Fibroblast of lung (primary cell): Measurements from ENCODE around the gene SPNS3. TPM values are rescaled to one million over a fixed set of nuclear protein-coding genes. Genes with fewer than 3 reads are reported as not detected.

Experiments used
- DNase-seq, 2 donors: peaks; one replicate each; pipeline versions ENCODE4 v3.0.0 to v3.0.0-alpha.2; 2010; ENCODE audit warnings: low read depth in 2 of 2
- H2AFZ ChIP-seq: 2 replicates; pipeline ENCODE4 v1.5.1; 2012; ENCODE audit warnings: low read length, control low read depth, inconsistent platforms
- H3K27ac ChIP-seq: 2 replicates; pipeline ENCODE4 v1.5.1; 2011; ENCODE audit warnings: low read length, control low read depth; ENCODE audit not compliant: insufficient read depth
- H3K27me3 ChIP-seq: 2 replicates; pipeline ENCODE4 v1.5.1; 2011; ENCODE audit warnings: mild to moderate bottlenecking, low read length; ENCODE audit not compliant: control insufficient read depth, insufficient read depth
- H3K36me3 ChIP-seq: 2 replicates; pipeline ENCODE4 v1.5.1; 2011; ENCODE audit warnings: low read length; ENCODE audit not compliant: control insufficient read depth, insufficient read depth
- H3K4me1 ChIP-seq: 2 replicates; pipeline ENCODE4 v1.5.1; 2011; ENCODE audit warnings: low read length; ENCODE audit not compliant: control insufficient read depth, insufficient read depth; ENCODE audit errors: extremely low read depth
- H3K4me2 ChIP-seq: 2 replicates; pipeline ENCODE4 v1.5.1; 2011; ENCODE audit warnings: low read length, control low read depth; ENCODE audit not compliant: insufficient read depth; ENCODE audit errors: extremely low read depth
- H3K4me3 ChIP-seq, 4 experiments: fragments of 200-600 bp in 1 of 4; sonication (generic) in 1 of 4; replicated peaks in 1 of 4; 2 replicates each; pipeline ENCODE4 v1.5.1; 2011 to 2016; ENCODE audit warnings: low read length in 4 of 4, low read depth in 3 of 4, mild to moderate bottlenecking in 3 of 4, control low read depth in 2 of 4, inconsistent platforms in 1 of 4, mixed read lengths in 1 of 4; ENCODE audit not compliant: insufficient read depth in 1 of 4; ENCODE audit errors: control extremely low read depth in 1 of 4
- H3K79me2 ChIP-seq: 2 replicates; pipeline ENCODE4 v1.5.1; 2012; ENCODE audit warnings: mild to moderate bottlenecking, low read length, inconsistent platforms; ENCODE audit not compliant: control insufficient read depth, insufficient read depth
- H3K9ac ChIP-seq: 2 replicates; pipeline ENCODE4 v1.5.1; 2011; ENCODE audit warnings: mild to moderate bottlenecking, low read length, control low read depth; ENCODE audit not compliant: insufficient read depth
- H3K9me3 ChIP-seq: 2 replicates; pipeline ENCODE4 v1.5.1; 2012; ENCODE audit warnings: low read depth, low read length; ENCODE audit not compliant: control insufficient read depth, insufficient read depth
- H4K20me1 ChIP-seq: 2 replicates; pipeline ENCODE4 v1.5.1; 2011; ENCODE audit warnings: low read length; ENCODE audit not compliant: control insufficient read depth, insufficient read depth; ENCODE audit errors: extremely low read depth
- CTCF ChIP-seq, 2 donors: IDR thresholded peaks in 1 of 2; conservative IDR thresholded peaks in 1 of 2; 1 replicate in 1 of 2; 2 replicates in 1 of 2; pipeline ENCODE4 v1.5.1; 2011 to 2012; ENCODE audit warnings: low read length in 2 of 2, control low read depth in 1 of 2, inconsistent platforms in 1 of 2, low read depth in 1 of 2, mild to moderate bottlenecking in 1 of 2
- EZH2 ChIP-seq: IDR thresholded peaks from 2 replicates; pipeline ENCODE4 v1.5.1; 2012; ENCODE audit warnings: low read length, control low read depth, mild to moderate bottlenecking; ENCODE audit errors: missing control alignments
- polyA plus RNA-seq, 2 donors: library from polyadenylated mRNA; depleted of rRNA in 1 of 2; stranded (reverse) in 1 of 2; unstranded in 1 of 2; fragments of >200 nt; gene quantifications; 2 replicates each; pipeline ENCODE4 v1.2.1, GENCODE V29; 2011 to 2012; ENCODE audit warnings: missing spikeins in 1 of 2
- total RNA-seq: library from RNA; depleted of rRNA; stranded (reverse); fragments of >200 nt; gene quantifications from 2 replicates; pipeline ENCODE4 v1.2.1, GENCODE V29; 2014

The SPNS3 gene
- total and polyA plus RNA-seq, 2 donors (not counting 1 experiment from before 2014, with no cell fraction given), result not detected

GRCh38 chr17:4438162-4438944 lies 4.6 kb downstream of the SPNS3 start:
- Histone ChIP-seq H3K79me2 (no peaks in the 10 kb centered on the region), H3K9me3 (no peaks in the 10 kb centered on the region), H3K4me2 (no peak overlapping the region), H4K20me1 (no peaks in the 10 kb centered on the region), H3K27ac (no peak overlapping the region), H3K4me1 (no peaks in the 10 kb centered on the region), H3K4me3 (no peak overlapping the region), H3K9ac (no peak overlapping the region), H2AFZ (no peak overlapping the region), H3K36me3 (no peaks in the 10 kb centered on the region), H3K27me3 (peaks cover 10% of the 10 kb centered on the region)
- no peak for TF ChIP-seq EZH2
- no peak for TF ChIP-seq CTCF (conservative IDR thresholded peaks at IDR 0.05 in 1 of 2, IDR thresholded peaks at IDR 0.05 in 1 of 2; ENCODE audit: low read depth in 1 of 2, low read length in 2 of 2)
- DNase-seq, result no peak

DNA sequence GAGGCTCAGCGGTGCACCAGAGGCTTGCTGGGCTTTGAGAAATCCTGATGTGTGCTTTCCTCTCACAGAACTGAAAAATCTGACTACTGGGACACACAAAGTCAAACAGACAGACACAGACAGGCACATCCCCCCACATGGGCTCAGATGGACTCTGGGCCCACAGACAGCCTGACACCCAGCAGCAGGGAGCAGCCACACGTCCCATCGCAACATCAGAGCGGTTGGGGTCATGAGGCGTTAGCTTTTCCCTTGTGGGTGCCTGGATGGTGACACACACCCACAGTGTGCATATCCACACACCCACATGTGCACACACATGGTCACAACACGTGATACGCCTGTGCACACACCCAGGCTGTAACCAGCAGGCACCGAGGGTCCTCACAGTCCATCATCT lies 6.3 kb downstream of the SPNS3 start:
- no peak for DNase-seq
- Histone ChIP-seq H2AFZ (no peak overlapping the region), H3K36me3 (no peaks in the 10 kb centered on the region), H3K9ac (no peak overlapping the region), H4K20me1 (no peaks in the 10 kb centered on the region), H3K9me3 (no peaks in the 10 kb centered on the region), H3K4me2 (no peak overlapping the region), H3K27ac (no peak overlapping the region), H3K4me3 (no peak overlapping the region), H3K27me3 (peaks cover 10% of the 10 kb centered on the region), H3K4me1 (no peaks in the 10 kb centered on the region), H3K79me2 (no peaks in the 10 kb centered on the region)
- TF ChIP-seq EZH2 (no peak), CTCF (conservative IDR thresholded peaks at IDR 0.05 in 1 of 2, IDR thresholded peaks at IDR 0.05 in 1 of 2; ENCODE audit: low read depth in 1 of 2, low read length in 2 of 2) (no peak)

GRCh38 chr17:4440690-4441686 lies 7.2 kb downstream of the SPNS3 start:
- no peak for DNase-seq
- Histone ChIP-seq H3K4me1 (no peaks in the 10 kb centered on the region), H3K9ac (no peak overlapping the region), H3K4me3 (no peak overlapping the region), H3K27me3 (peaks cover 10% of the 10 kb centered on the region), H2AFZ (no peak overlapping the region), H3K4me2 (no peak overlapping the region), H3K27ac (no peak overlapping the region), H3K79me2 (no peaks in the 10 kb centered on the region), H3K9me3 (no peaks in the 10 kb centered on the region), H4K20me1 (no peaks in the 10 kb centered on the region), H3K36me3 (no peaks in the 10 kb centered on the region)
- TF ChIP-seq CTCF (conservative IDR thresholded peaks at IDR 0.05 in 1 of 2, IDR thresholded peaks at IDR 0.05 in 1 of 2; ENCODE audit: low read depth in 1 of 2, low read length in 2 of 2), result no peak
- TF ChIP-seq EZH2, result no peak
